Esophagus squamous epithelium (tissue), 4 donors: ENCODE data around the gene USE1.

Source experiments
- CTCF ChIP-seq, 6 experiments: fragments of 450-650 bp in 4 of 6; fragments of 200-600 bp in 2 of 6; sonication (generic) in 2 of 6; IDR thresholded peaks; one replicate each; pipeline ENCODE4 v1.5.1; 2016 to 2019; ENCODE audit warnings: antibody characterized with exemption in 6 of 6, mild to moderate bottlenecking in 4 of 6, moderate library complexity in 4 of 6
- POLR2A ChIP-seq, 4 donors: fragments of 450-650 bp; IDR thresholded peaks; one replicate each; pipeline ENCODE4 v1.6.1; 2017; ENCODE audit warnings: antibody characterized with exemption in 4 of 4, mild to moderate bottlenecking in 4 of 4, moderate library complexity in 3 of 4

DNA sequence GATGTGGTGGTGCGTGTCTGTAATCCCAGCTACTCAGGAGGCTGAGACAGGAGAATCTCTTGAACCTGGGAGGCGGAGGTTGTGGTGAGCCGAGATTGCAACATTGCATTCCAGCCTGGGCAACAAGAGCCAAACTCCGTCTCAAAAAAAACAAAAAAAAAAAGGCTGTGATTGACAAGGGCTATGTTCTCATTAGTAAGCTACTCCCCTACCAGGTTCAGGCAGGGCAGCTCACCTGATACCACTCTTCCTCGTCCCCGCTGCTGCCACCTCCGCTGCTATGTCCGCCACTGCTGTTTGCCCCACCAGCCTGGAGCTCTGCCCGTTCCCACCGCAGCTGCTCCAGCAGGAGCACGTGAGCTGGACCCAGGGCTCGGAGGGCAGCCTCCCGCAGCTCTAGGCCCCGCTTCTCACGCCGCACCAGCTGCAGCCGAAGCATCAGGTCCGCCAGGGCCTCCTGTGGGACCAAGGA, 40.0 kb downstream of the USE1 start:
- TF ChIP-seq POLR2A (IDR thresholded peaks at IDR 0.05) (no peak), CTCF (IDR thresholded peaks at IDR 0.05) (no peak)
